Thymus (tissue), 14 donors: Measurements from ENCODE around the gene KCNG1. TPM values are rescaled to one million over a fixed set of nuclear protein-coding genes. Genes with fewer than 3 reads are reported as not detected.

ENCODE experiments used
- DNase-seq, 9 donors: peaks; one replicate each; pipeline ENCODE4 v3.0.0-alpha.2; 2013; ENCODE audit warnings: low spot score in 9 of 9, low read depth in 6 of 9, missing footprints in 1 of 9
- H3K27ac ChIP-seq, 2 donors: one replicate each; pipeline ENCODE4 v1.5.1; 2013; ENCODE audit warnings: control low read depth in 1 of 2, low read depth in 1 of 2, low read length in 1 of 2, mild to moderate bottlenecking in 1 of 2, moderate library complexity in 1 of 2
- H3K27me3 ChIP-seq, 2 donors: one replicate each; pipeline ENCODE4 v1.5.1; 2013; ENCODE audit warnings: low read length in 1 of 2; ENCODE audit not compliant: control insufficient read depth in 2 of 2, insufficient read depth in 1 of 2
- H3K36me3 ChIP-seq, 2 donors: one replicate each; pipeline ENCODE4 v1.5.1; 2013; ENCODE audit warnings: low read length in 1 of 2, mild to moderate bottlenecking in 1 of 2, moderate library complexity in 1 of 2; ENCODE audit not compliant: control insufficient read depth in 2 of 2, insufficient read depth in 2 of 2
- H3K4me1 ChIP-seq, 2 donors: one replicate each; pipeline ENCODE4 v1.5.1; 2013; ENCODE audit warnings: low read length in 2 of 2; ENCODE audit not compliant: control insufficient read depth in 2 of 2, insufficient read depth in 2 of 2
- H3K4me3 ChIP-seq, 2 donors: one replicate each; pipeline ENCODE4 v1.5.1; 2013; ENCODE audit warnings: low read length in 2 of 2, control low read depth in 1 of 2, mild to moderate bottlenecking in 1 of 2
- H3K9me3 ChIP-seq, 2 donors: one replicate each; pipeline ENCODE4 v1.5.1; 2013; ENCODE audit warnings: low read length in 1 of 2, mild to moderate bottlenecking in 1 of 2; ENCODE audit not compliant: control insufficient read depth in 2 of 2, insufficient read depth in 1 of 2
- WGBS: extraction: QIAGEN DNeasy Blood & Tissue Kit; methylation state at CpG from one replicate; pipeline ENCODE4 v1.1.7; 2013; 5-methylcytosine and 5-hydroxymethylcytosine counted together
- long read RNA-seq, 10 donors: transcript quantifications; one replicate each; lab custom pipeline, GENCODE V29; 2026
- polyA plus RNA-seq: library from polyadenylated mRNA; stranded (reverse); fragments of 200-250 nt; gene quantifications from one replicate; pipeline ENCODE4 v1.2.3, GENCODE V29; 2013
- total RNA-seq: library from RNA; stranded (reverse); fragments of 120-200 nt; gene quantifications from one replicate; pipeline ENCODE4 v1.2.4, GENCODE V29; 2013
- donor health status: healthy.

The KCNG1 gene
- total RNA-seq = 0.28 TPM
- polyA plus RNA-seq = 0.71 TPM
- long read RNA-seq, donor 1 = 0 reads
- long read RNA-seq, donor 2 = 0 reads
- long read RNA-seq, donor 3 = 0 reads
- long read RNA-seq, donor 4 = 0 reads
- long read RNA-seq, donor 5, partial matches to known transcripts = 0 of 1 reads
- long read RNA-seq, donor 5, other reads (novel, unspliced or antisense) = 0 of 1 reads
- long read RNA-seq, donor 6 = 0 reads
- long read RNA-seq, donor 7 = 0 reads
- long read RNA-seq, donor 8 = 0 reads
- long read RNA-seq, donor 9 = 0 reads
- long read RNA-seq, donor 10 = 0 reads

GRCh38 chr20:51022803-51023616, at the start of gene KCNG1:
TSS of gene KCNG1 (minus strand) at chr20:51023107. CDS start at chr20:51010338, 12,769 bp downstream.
- 2% methylated on average over 108 of the region's 108 CpGs for WGBS
- Histone ChIP-seq H3K27me3 (peaks cover 55 to 74% of the 10 kb centered on the region in 2 donors), H3K9me3 (no peaks in the 10 kb centered on the region), H3K4me1 (no peaks in the 10 kb centered on the region), H3K27ac (no peak within 1 kb of the TSS), H3K36me3 (no peaks in the 10 kb centered on the region), H3K4me3 (peak within 1 kb of the TSS in 1 of 2 donors; percentile 44)
- DNase-seq = peak in 4 of 9 donors; percentile 11 to 26 (median 17)

GRCh38 chr20:51070621-51071020, 47.7 kb upstream of the KCNG1 start:
- Histone ChIP-seq H3K27ac (no peak overlapping the region), H3K9me3 (no peaks in the 10 kb centered on the region), H3K27me3 (no peaks in the 10 kb centered on the region), H3K4me3 (no peak overlapping the region), H3K36me3 (no peaks in the 10 kb centered on the region), H3K4me1 (no peaks in the 10 kb centered on the region)
- DNase-seq = no peak
- 83% methylated on average over 4 of the region's 4 CpGs for WGBS

GRCh38 chr20:51067792-51068191, 44.9 kb upstream of the KCNG1 start:
- Histone ChIP-seq H3K27me3 (no peaks in the 10 kb centered on the region), H3K27ac (no peak overlapping the region), H3K4me3 (no peak overlapping the region), H3K36me3 (no peaks in the 10 kb centered on the region), H3K4me1 (no peaks in the 10 kb centered on the region), H3K9me3 (no peaks in the 10 kb centered on the region)
- DNase-seq = no peak
- WGBS = 33% methylated on average over 5 of the region's 5 CpGs

GRCh38 chr20:51065615-51066014, 42.7 kb upstream of the KCNG1 start:
- no peak overlapping the region for H3K27ac ChIP-seq
- no peak overlapping the region for H3K4me3 ChIP-seq
- no peaks in the 10 kb centered on the region for H3K9me3 ChIP-seq
- DNase-seq = no peak
- WGBS = 84% methylated on average over 4 of the region's 4 CpGs
- no peaks in the 10 kb centered on the region for H3K36me3 ChIP-seq
- H3K27me3 ChIP-seq = no peaks in the 10 kb centered on the region
- H3K4me1 ChIP-seq = no peaks in the 10 kb centered on the region

- WGBS = 78% methylated on average over 5 of the region's 5 CpGs
- Histone ChIP-seq H3K4me1 (no peaks in the 10 kb centered on the region), H3K4me3 (no peak overlapping the region), H3K27ac (no peak overlapping the region), H3K9me3 (no peaks in the 10 kb centered on the region), H3K36me3 (no peaks in the 10 kb centered on the region), H3K27me3 (no peaks in the 10 kb centered on the region)
- DNase-seq = no peak
Measured at GRCh38 chr20:51064137-51064536, 41.2 kb upstream of the KCNG1 start.

GRCh38 chr20:51062065-51062464, 39.2 kb upstream of the KCNG1 start:
- Histone ChIP-seq H3K27me3 (peaks cover 0 to 11% of the 10 kb centered on the region in 2 donors), H3K36me3 (no peaks in the 10 kb centered on the region), H3K4me1 (no peaks in the 10 kb centered on the region), H3K9me3 (no peaks in the 10 kb centered on the region), H3K4me3 (no peak overlapping the region), H3K27ac (no peak overlapping the region)
- DNase-seq = no peak
- 76% methylated on average over 7 of the region's 7 CpGs for WGBS

- no peak overlapping the region for H3K4me3 ChIP-seq
- no peaks in the 10 kb centered on the region for H3K36me3 ChIP-seq
- H3K27ac ChIP-seq = no peak overlapping the region
- no peaks in the 10 kb centered on the region for H3K4me1 ChIP-seq
- peaks cover 0 to 13% of the 10 kb centered on the region in 2 donors for H3K27me3 ChIP-seq
- H3K9me3 ChIP-seq = no peaks in the 10 kb centered on the region
- no peak for DNase-seq
- 91% methylated on average over 5 of the region's 5 CpGs for WGBS
Measured at GRCh38 chr20:51061418-51062045, 38.6 kb upstream of the KCNG1 start.

GRCh38 chr20:51060301-51060700, 37.4 kb upstream of the KCNG1 start:
- Histone ChIP-seq H3K36me3 (no peaks in the 10 kb centered on the region), H3K4me1 (no peaks in the 10 kb centered on the region), H3K27ac (no peak overlapping the region), H3K27me3 (peaks cover 0 to 13% of the 10 kb centered on the region in 2 donors), H3K4me3 (no peak overlapping the region), H3K9me3 (no peaks in the 10 kb centered on the region)
- 92% methylated on average over 5 of the region's 5 CpGs for WGBS
- no peak for DNase-seq

GRCh38 chr20:51059862-51060261, 37.0 kb upstream of the KCNG1 start:
- Histone ChIP-seq H3K4me3 (no peak overlapping the region), H3K27me3 (peaks cover 0 to 13% of the 10 kb centered on the region in 2 donors), H3K9me3 (no peaks in the 10 kb centered on the region), H3K4me1 (no peaks in the 10 kb centered on the region), H3K27ac (no peak overlapping the region), H3K36me3 (no peaks in the 10 kb centered on the region)
- no peak for DNase-seq
- 73% methylated on average over 1 of the region's 1 CpG for WGBS
